CD14-positive monocyte (primary cell): ENCODE results near the gene RPS8. TPM values are rescaled to one million over a fixed set of nuclear protein-coding genes. Genes with fewer than 3 reads are reported as not detected.

Source experiments
- DNase-seq, 3 donors: peaks; one replicate each; pipeline ENCODE4 v3.0.0-alpha.2; 2011 to 2022
- H2AFZ ChIP-seq: 2 replicates; pipeline ENCODE4 v1.6.0; 2012; ENCODE audit warnings: mild to moderate bottlenecking, low read depth, low read length, inconsistent platforms; ENCODE audit not compliant: insufficient read depth, poor library complexity, severe bottlenecking
- H3K27ac ChIP-seq, 2 donors: 1 replicate in 1 of 2; 2 replicates in 1 of 2; pipeline ENCODE4 v1.5.1; 2012 to 2013; ENCODE audit warnings: low read length in 2 of 2, control low read depth in 1 of 2, inconsistent platforms in 1 of 2, low read depth in 1 of 2, mild to moderate bottlenecking in 1 of 2
- H3K27me3 ChIP-seq, 2 donors: one replicate each; pipeline versions ENCODE4 v1.6.0 to v1.6.1; 2011 to 2013; ENCODE audit warnings: low read length in 2 of 2; ENCODE audit not compliant: control insufficient read depth in 2 of 2, insufficient read depth in 2 of 2
- H3K36me3 ChIP-seq, 2 donors: replicated peaks in 1 of 2; 1 replicate in 1 of 2; 2 replicates in 1 of 2; pipeline versions ENCODE4 v1.5.1 to v1.6.1; 2012 to 2013; ENCODE audit warnings: low read length in 2 of 2, control low read depth in 1 of 2, inconsistent platforms in 1 of 2, mild to moderate bottlenecking in 1 of 2; ENCODE audit not compliant: insufficient read depth in 2 of 2, control insufficient read depth in 1 of 2
- H3K4me1 ChIP-seq, 2 donors: 1 replicate in 1 of 2; 2 replicates in 1 of 2; pipeline versions ENCODE4 v1.5.1 to v1.6.1; 2012 to 2013; ENCODE audit warnings: low read length in 2 of 2, control low read depth in 1 of 2, inconsistent platforms in 1 of 2, mild to moderate bottlenecking in 1 of 2, moderate library complexity in 1 of 2; ENCODE audit not compliant: insufficient read depth in 2 of 2, control insufficient read depth in 1 of 2
- H3K4me2 ChIP-seq: replicated peaks from 2 replicates; pipeline ENCODE3; 2012; ENCODE audit warnings: low read length, moderate library complexity, mild to moderate bottlenecking; ENCODE audit not compliant: poor library complexity, severe bottlenecking; ENCODE audit errors: extremely low read depth
- H3K4me3 ChIP-seq, 3 experiments: fragments of 200-600 bp in 1 of 3; sonication (generic) in 1 of 3; replicated peaks in 1 of 3; 1 replicate in 2 of 3; 2 replicates in 1 of 3; pipeline ENCODE4 v1.5.1; 2011 to 2013; ENCODE audit warnings: low read length in 3 of 3, mild to moderate bottlenecking in 3 of 3, control low read depth in 2 of 3, low read depth in 2 of 3, inconsistent platforms in 1 of 3, moderate library complexity in 1 of 3
- H3K79me2 ChIP-seq: 2 replicates; pipeline ENCODE4 v1.6.0; 2012; ENCODE audit warnings: mild to moderate bottlenecking, control low read depth, inconsistent platforms, low read length, moderate library complexity; ENCODE audit not compliant: insufficient read depth
- H3K9ac ChIP-seq: 2 replicates; pipeline ENCODE4 v1.6.0; 2017; ENCODE audit warnings: low read length, mild to moderate bottlenecking; ENCODE audit not compliant: insufficient read depth, poor library complexity, severe bottlenecking
- H3K9me3 ChIP-seq, 2 donors: replicated peaks in 1 of 2; 1 replicate in 1 of 2; 2 replicates in 1 of 2; pipeline versions ENCODE4 v1.5.1 to v1.6.1; 2012 to 2013; ENCODE audit warnings: low read length in 2 of 2, control low read depth in 1 of 2; ENCODE audit not compliant: control insufficient read depth in 1 of 2, insufficient read depth in 1 of 2
- H4K20me1 ChIP-seq: 2 replicates; pipeline ENCODE4 v1.6.0; 2012; ENCODE audit warnings: mild to moderate bottlenecking, low read length, control low read depth, moderate library complexity; ENCODE audit not compliant: insufficient read depth
- H3K27ac Mint-ChIP-seq, 7 donors: one replicate each; pipeline ENCODE4 v1.8.0; 2020; ENCODE audit warnings: mild to moderate bottlenecking in 7 of 7, mixed read lengths in 7 of 7, moderate library complexity in 6 of 7, inconsistent platforms in 2 of 7
- H3K27me3 Mint-ChIP-seq, 3 donors: one replicate each; pipeline ENCODE4 v1.8.0; 2021 to 2022; ENCODE audit warnings: low read depth in 3 of 3, mild to moderate bottlenecking in 3 of 3, mixed read lengths in 3 of 3, moderate library complexity in 3 of 3, inconsistent platforms in 1 of 3
- H3K36me3 Mint-ChIP-seq, 2 donors: one replicate each; pipeline ENCODE4 v1.8.0; 2020; ENCODE audit warnings: mixed read lengths in 2 of 2, inconsistent platforms in 1 of 2, mild to moderate bottlenecking in 1 of 2
- H3K4me1 Mint-ChIP-seq: one replicate; pipeline ENCODE4 v1.8.0; 2020; ENCODE audit warnings: mild to moderate bottlenecking, mixed read lengths
- H3K4me3 Mint-ChIP-seq, 2 donors: one replicate each; pipeline ENCODE4 v1.8.0; 2020; ENCODE audit warnings: mild to moderate bottlenecking in 2 of 2, mixed read lengths in 2 of 2, moderate library complexity in 1 of 2
- H3K9me3 Mint-ChIP-seq, 7 donors: one replicate each; pipeline ENCODE4 v1.8.0; 2020 to 2022; ENCODE audit warnings: mixed read lengths in 7 of 7, mild to moderate bottlenecking in 6 of 7, moderate library complexity in 6 of 7, inconsistent platforms in 2 of 7
- WGBS: methylation state at CpG from one replicate; pipeline ENCODE4 v1.1.5; 2013; ENCODE audit warnings: missing lambda C conversion rate; ENCODE audit not compliant: insufficient coverage; 5-methylcytosine and 5-hydroxymethylcytosine counted together
- intact Hi-C, 2 donors: fragments of 100-400 bp; cut with micrococcal nuclease; formaldehyde crosslinking; loops; one replicate each; pipeline versions ENCODE4 v1.15.0 to v1.15.1; 2023
- polyA plus RNA-seq, 3 donors: library from polyadenylated mRNA; depleted of rRNA in 1 of 3; unstranded in 2 of 3; stranded (reverse) in 1 of 3; fragments of 300-500 nt in 2 of 3; fragments of >200 nt in 1 of 3; fragmentation: Illumina TruSeq in 2 of 3; gene quantifications; 1 replicate in 2 of 3; 2 replicates in 1 of 3; pipeline ENCODE4 v1.2.3, GENCODE V29; 2012 to 2021
- TF ChIP-seq, protein P1 (sequence below): fragments of 200-600 bp; IDR thresholded peaks from one replicate; pipeline ENCODE4 v1.8.0; 2022; ENCODE audit warnings: antibody characterized with exemption, mild to moderate bottlenecking

RPS8 gene
- polyA plus RNA-seq, 3 donors, result 413 to 1,619 (median 419) TPM

DNA sequence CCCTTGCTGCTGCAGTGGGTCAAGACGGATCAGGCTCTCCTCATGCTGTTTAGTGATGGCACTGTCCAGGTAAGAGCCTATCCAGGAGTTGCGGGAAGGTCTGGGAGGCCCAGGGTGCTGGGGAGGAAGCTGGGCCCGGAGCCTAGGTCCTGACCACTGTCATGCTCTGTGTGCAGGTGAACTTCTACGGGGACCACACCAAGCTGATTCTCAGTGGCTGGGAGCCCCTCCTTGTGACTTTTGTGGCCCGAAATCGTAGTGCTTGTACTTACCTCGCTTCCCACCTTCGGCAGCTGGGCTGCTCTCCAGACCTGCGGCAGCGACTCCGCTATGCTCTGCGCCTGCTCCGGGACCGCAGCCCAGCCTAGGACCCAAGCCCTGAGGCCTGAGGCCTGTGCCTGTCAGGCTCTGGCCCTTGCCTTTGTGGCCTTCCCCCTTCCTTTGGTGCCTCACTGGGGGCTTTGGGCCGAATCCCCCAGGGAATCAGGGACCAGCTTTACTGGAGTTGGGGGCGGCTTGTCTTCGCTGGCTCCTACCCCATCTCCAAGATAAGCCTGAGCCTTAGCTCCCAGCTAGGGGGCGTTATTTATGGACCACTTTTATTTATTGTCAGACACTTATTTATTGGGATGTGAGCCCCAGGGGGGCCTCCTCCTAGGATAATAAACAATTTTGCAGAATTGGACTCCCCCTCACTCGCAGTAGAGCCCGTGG lies 30.1 kb downstream of the RPS8 start:
- no peak overlapping the region for H2AFZ ChIP-seq
- peaks cover 52 to 59% of the 10 kb centered on the region in 2 donors for H3K36me3 Mint-ChIP-seq
- peaks cover 1 to 9% (median 5%) of the 10 kb centered on the region in 3 donors for H3K27me3 Mint-ChIP-seq
- peak overlapping the region in 1 of 2 donors; percentile 99 for H3K27ac ChIP-seq
- WGBS, result 96% methylated on average over 17 of the region's 20 CpGs
- H3K9ac ChIP-seq, result no peak overlapping the region
- H3K9me3 ChIP-seq, result no peaks in the 10 kb centered on the region
- no peak overlapping the region for H3K4me2 ChIP-seq
- H3K27ac Mint-ChIP-seq, result peak overlapping the region; percentile 25 to 100 (median 74)
- peaks cover 35% of the 10 kb centered on the region for H4K20me1 ChIP-seq
- peaks cover 0 to 1% (median 0%) of the 10 kb centered on the region in 7 donors for H3K9me3 Mint-ChIP-seq
- peaks cover 36 to 45% of the 10 kb centered on the region in 2 donors for H3K36me3 ChIP-seq
- peak in 1 of 3 donors; percentile 11 for DNase-seq
- H3K79me2 ChIP-seq, result peaks cover 17% of the 10 kb centered on the region
- H3K4me3 ChIP-seq, result no peak overlapping the region
- intact Hi-C loops, result no loop called here
- TF ChIP-seq, protein P1, sequence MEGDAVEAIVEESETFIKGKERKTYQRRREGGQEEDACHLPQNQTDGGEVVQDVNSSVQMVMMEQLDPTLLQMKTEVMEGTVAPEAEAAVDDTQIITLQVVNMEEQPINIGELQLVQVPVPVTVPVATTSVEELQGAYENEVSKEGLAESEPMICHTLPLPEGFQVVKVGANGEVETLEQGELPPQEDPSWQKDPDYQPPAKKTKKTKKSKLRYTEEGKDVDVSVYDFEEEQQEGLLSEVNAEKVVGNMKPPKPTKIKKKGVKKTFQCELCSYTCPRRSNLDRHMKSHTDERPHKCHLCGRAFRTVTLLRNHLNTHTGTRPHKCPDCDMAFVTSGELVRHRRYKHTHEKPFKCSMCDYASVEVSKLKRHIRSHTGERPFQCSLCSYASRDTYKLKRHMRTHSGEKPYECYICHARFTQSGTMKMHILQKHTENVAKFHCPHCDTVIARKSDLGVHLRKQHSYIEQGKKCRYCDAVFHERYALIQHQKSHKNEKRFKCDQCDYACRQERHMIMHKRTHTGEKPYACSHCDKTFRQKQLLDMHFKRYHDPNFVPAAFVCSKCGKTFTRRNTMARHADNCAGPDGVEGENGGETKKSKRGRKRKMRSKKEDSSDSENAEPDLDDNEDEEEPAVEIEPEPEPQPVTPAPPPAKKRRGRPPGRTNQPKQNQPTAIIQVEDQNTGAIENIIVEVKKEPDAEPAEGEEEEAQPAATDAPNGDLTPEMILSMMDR, result no peak
- no peaks in the 10 kb centered on the region for H3K27me3 ChIP-seq
- peaks cover 70 to 79% of the 10 kb centered on the region in 2 donors for H3K4me1 ChIP-seq
- H3K4me1 Mint-ChIP-seq, result peaks cover 63% of the 10 kb centered on the region
- H3K4me3 Mint-ChIP-seq, result no peak overlapping the region

DNA sequence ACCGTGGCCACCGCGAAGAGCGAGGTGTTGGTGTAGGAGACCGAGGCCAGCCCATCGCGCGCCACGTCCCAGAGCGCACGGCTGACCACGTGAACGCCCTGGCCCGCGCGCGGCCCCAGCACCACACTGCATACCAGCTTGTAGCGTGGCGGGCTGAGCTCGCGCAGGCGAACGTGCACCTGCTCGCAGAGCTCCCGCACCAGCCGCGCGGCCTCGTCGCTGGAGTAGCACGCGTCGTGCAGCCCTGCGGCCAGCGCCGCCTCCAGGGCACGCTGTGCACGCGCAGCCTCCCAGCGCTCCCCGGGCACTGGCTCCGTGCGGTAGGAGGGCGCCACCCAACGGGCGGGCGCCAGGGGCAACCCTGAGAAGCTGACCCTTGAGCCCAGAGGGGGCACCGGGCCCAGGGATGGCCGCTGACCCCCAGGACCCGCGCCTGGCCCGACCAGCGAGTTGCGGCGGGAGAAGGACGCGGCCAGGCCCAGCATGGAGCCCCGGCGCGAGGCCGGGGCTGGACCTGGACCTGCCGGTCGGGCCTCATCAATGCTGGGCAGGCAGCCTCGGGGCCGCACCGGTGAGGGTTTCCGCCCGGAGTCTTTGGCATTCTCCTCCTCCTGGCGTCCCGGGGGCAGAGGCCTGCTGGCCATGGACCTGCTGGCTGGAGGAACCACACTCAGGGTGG lies 30.8 kb downstream of the RPS8 start:
- Mint-ChIP-seq H3K27me3 (peaks cover 1 to 9% (median 5%) of the 10 kb centered on the region in 3 donors), H3K27ac (peak overlapping the region; percentile 100), H3K4me1 (peaks cover 68% of the 10 kb centered on the region), H3K36me3 (peaks cover 50 to 56% of the 10 kb centered on the region in 2 donors), H3K9me3 (no peaks in the 10 kb centered on the region), H3K4me3 (no peak overlapping the region)
- H3K4me1 ChIP-seq, result peaks cover 71 to 79% of the 10 kb centered on the region in 2 donors
- H3K36me3 ChIP-seq, result peaks cover 36 to 45% of the 10 kb centered on the region in 2 donors
- peak overlapping the region in 1 of 3 experiments; percentile 34 for H3K4me3 ChIP-seq
- no peak for DNase-seq
- H4K20me1 ChIP-seq, result peaks cover 28% of the 10 kb centered on the region
- no peaks in the 10 kb centered on the region for H3K9me3 ChIP-seq
- H3K4me2 ChIP-seq, result peak overlapping the region; percentile 25
- H3K27me3 ChIP-seq, result no peaks in the 10 kb centered on the region
- WGBS, result 98% methylated on average over 65 of the region's 70 CpGs
- H3K27ac ChIP-seq, result peak overlapping the region; percentile 99 to 100
- TF ChIP-seq, protein P1, result no peak
- intact Hi-C loops, result no loop called here
- H2AFZ ChIP-seq, result no peak overlapping the region
- peak overlapping the region; percentile 83 for H3K9ac ChIP-seq
- peaks cover 12% of the 10 kb centered on the region for H3K79me2 ChIP-seq
